ENCODE measurements around the gene TPST2. TPM values are rescaled to one million over a fixed set of nuclear protein-coding genes. Genes with fewer than 3 reads are reported as not detected.

The TPST2 gene
- total RNA-seq, 1 donor from 2014 or later = 14.2 TPM

DNA sequence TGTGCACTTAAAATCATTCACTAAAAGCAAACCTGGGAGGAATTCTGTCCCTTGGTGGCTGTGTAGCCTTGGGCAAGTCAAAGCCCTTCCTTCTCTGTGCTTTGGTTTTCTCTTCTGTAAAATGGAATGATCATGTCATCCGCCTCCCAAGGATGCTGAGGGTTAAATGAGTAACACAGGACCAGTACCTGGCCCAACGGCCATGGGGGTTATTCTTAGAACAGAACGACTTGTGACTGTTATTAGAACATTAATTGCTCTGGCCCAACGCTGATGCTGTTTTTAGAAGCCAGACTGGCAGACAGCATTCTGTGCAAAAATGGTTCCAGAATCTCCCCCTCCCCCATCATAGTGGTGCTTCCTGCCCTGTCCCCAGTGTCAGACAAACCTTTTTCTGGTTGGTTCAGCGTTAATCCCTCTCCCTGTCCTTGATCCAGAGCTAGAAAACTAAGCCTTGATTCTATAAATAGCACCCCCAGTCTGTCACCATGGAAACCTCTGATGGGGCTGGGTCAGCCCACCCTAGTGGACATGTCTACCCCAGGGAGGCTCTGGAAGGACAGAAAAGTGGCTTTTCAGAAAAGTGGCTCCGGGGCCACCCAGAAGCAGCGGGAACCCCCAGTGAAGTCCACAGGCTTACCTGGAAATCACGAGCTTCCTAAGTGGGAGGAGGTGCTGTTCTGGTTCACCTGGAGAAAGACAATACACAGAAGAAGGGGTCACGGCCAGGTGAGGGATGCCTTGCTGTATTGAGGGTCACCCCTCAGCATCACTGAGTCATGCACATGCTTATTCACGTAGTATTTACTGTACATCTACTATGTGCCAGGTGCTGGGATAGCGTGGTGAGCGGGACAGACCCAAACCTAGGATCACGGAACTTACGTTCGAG, 62.1 kb downstream of the TPST2 start:
- Mint-ChIP-seq H3K27me3 (ENCODE audit: low read depth) (no peaks in the 10 kb centered on the region), H3K4me3 (ENCODE audit: low read depth) (no peak overlapping the region), H3K36me3 (ENCODE audit: low read depth) (peaks cover 23% of the 10 kb centered on the region), H3K4me1 (ENCODE audit: low read depth) (peaks cover 6% of the 10 kb centered on the region), H3K9me3 (no peaks in the 10 kb centered on the region), H3K27ac (no peak overlapping the region)
- no peak for DNase-seq (ENCODE audit: low spot score)
- intact Hi-C loops (cut with micrococcal nuclease) = no loop called here

DNA sequence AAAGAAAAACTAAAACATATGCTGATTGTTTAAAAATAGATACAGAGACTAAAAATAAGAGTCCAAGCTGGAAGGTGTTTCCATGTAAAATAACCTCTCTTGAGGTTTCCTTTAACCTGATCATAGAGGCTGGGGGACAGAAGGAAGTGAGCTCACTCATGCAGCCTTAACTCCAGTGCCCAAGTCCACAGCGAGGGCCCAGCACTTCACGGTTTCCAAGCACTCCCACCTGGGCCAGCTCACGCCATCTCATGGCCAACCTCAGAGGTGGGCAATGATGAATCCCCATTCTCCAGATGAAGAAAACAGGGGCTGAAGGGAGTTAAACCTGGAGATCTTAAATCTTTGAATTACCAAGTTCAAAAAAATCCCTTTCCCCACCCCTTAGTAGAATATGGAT, 62.8 kb downstream of the TPST2 start:
- no peaks in the 10 kb centered on the region for H3K4me1 Mint-ChIP-seq (ENCODE audit: low read depth)
- H3K27ac Mint-ChIP-seq = no peak overlapping the region
- H3K36me3 Mint-ChIP-seq (ENCODE audit: low read depth) = peaks cover 17% of the 10 kb centered on the region
- no peaks in the 10 kb centered on the region for H3K27me3 Mint-ChIP-seq (ENCODE audit: low read depth)
- no peak overlapping the region for H3K4me3 Mint-ChIP-seq (ENCODE audit: low read depth)
- no peak for DNase-seq (ENCODE audit: low spot score)
- intact Hi-C loops (cut with micrococcal nuclease) = no loop called here
- H3K9me3 Mint-ChIP-seq = no peaks in the 10 kb centered on the region

DNA sequence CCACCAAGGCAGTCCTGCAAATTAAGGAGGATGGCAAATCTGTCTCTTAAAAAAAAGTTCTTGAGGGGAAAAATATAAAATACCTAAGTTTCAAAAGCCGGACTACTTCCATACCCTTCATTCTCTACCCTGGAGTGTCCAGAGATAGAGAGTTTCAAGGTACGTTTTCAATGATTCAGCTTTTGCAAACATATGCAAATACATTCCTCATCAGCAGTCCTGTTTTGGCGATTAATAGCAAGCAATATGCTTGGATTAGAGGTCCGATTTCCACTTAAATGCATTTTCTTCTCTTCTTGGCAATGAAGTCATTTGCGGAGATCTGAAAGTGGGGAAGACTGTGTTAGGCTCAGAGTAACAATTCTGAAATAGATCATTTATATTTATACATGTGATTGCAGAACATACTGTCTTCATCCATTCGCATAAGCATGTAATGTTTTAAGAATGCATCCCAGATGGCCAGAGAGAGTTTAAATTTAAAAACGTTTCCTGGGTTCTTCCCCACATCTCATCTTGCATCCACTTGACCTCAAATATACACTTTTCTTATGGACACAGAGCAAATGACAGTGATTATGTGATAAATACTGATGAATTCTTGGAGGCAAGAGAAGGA, 63.9 kb downstream of the TPST2 start:
- no peaks in the 10 kb centered on the region for H3K27me3 Mint-ChIP-seq (ENCODE audit: low read depth)
- peaks cover 8% of the 10 kb centered on the region for H3K36me3 Mint-ChIP-seq (ENCODE audit: low read depth)
- no peak for DNase-seq (ENCODE audit: low spot score)
- intact Hi-C loops (cut with micrococcal nuclease) = no loop called here
- no peaks in the 10 kb centered on the region for H3K4me1 Mint-ChIP-seq (ENCODE audit: low read depth)
- no peak overlapping the region for H3K4me3 Mint-ChIP-seq (ENCODE audit: low read depth)
- H3K27ac Mint-ChIP-seq = no peak overlapping the region
- H3K9me3 Mint-ChIP-seq = no peaks in the 10 kb centered on the region

DNA sequence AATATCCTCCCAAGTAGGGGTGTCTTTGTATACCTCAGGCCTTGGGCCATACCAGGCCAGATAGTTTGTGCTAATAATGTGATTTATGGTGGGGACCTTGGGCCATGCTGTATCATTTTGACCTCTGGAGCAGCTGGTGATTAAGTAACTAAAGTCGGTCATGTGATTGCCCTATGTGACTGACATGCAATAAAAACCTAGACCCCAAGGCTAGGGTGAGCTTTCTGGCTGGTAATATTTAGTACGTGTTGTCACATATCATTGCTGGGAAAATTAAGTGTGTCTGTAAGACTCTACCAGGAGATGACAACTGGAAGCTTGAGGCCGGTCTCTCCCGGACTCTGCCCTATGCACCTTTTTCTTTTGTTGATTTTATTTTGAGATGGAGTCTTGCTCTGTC, 65.1 kb downstream of the TPST2 start:
- peaks cover 7% of the 10 kb centered on the region for H3K36me3 Mint-ChIP-seq (ENCODE audit: low read depth)
- DNase-seq (ENCODE audit: low spot score) = no peak
- no peak overlapping the region for H3K4me3 Mint-ChIP-seq (ENCODE audit: low read depth)
- no peaks in the 10 kb centered on the region for H3K27me3 Mint-ChIP-seq (ENCODE audit: low read depth)
- intact Hi-C loops (cut with micrococcal nuclease) = no loop called here
- no peak overlapping the region for H3K27ac Mint-ChIP-seq
- H3K4me1 Mint-ChIP-seq (ENCODE audit: low read depth) = no peaks in the 10 kb centered on the region
- no peaks in the 10 kb centered on the region for H3K9me3 Mint-ChIP-seq

- H3K36me3 Mint-ChIP-seq (ENCODE audit: low read depth) = peaks cover 4% of the 10 kb centered on the region
- H3K9me3 Mint-ChIP-seq = no peaks in the 10 kb centered on the region
- no peak overlapping the region for H3K27ac Mint-ChIP-seq
- H3K4me1 Mint-ChIP-seq (ENCODE audit: low read depth) = no peaks in the 10 kb centered on the region
- intact Hi-C loops (cut with micrococcal nuclease) = no loop called here
- no peak overlapping the region for H3K4me3 Mint-ChIP-seq (ENCODE audit: low read depth)
- H3K27me3 Mint-ChIP-seq (ENCODE audit: low read depth) = no peaks in the 10 kb centered on the region
- no peak for DNase-seq (ENCODE audit: low spot score)
Observed at GRCh38 chr22:26522592-26522991, 67.3 kb downstream of the TPST2 start.

- DNase-seq (ENCODE audit: low spot score) = no peak
- no peak overlapping the region for H3K27ac Mint-ChIP-seq
- no peaks in the 10 kb centered on the region for H3K4me1 Mint-ChIP-seq (ENCODE audit: low read depth)
- H3K4me3 Mint-ChIP-seq (ENCODE audit: low read depth) = no peak overlapping the region
- peaks cover 3% of the 10 kb centered on the region for H3K36me3 Mint-ChIP-seq (ENCODE audit: low read depth)
- no peaks in the 10 kb centered on the region for H3K9me3 Mint-ChIP-seq
- intact Hi-C loops (cut with micrococcal nuclease) = no loop called here
- H3K27me3 Mint-ChIP-seq (ENCODE audit: low read depth) = no peaks in the 10 kb centered on the region
Observed at GRCh38 chr22:26522012-26522411, 67.9 kb downstream of the TPST2 start.

GRCh38 chr22:26517429-26517828, 72.5 kb downstream of the TPST2 start:
- peaks cover 15% of the 10 kb centered on the region for H3K4me1 Mint-ChIP-seq (ENCODE audit: low read depth)
- H3K9me3 Mint-ChIP-seq = no peaks in the 10 kb centered on the region
- no peak overlapping the region for H3K4me3 Mint-ChIP-seq (ENCODE audit: low read depth)
- H3K36me3 Mint-ChIP-seq (ENCODE audit: low read depth) = peaks cover 2% of the 10 kb centered on the region
- H3K27ac Mint-ChIP-seq = no peak overlapping the region
- no peak for DNase-seq (ENCODE audit: low spot score)
- intact Hi-C loops (cut with micrococcal nuclease) = no loop called here
- no peaks in the 10 kb centered on the region for H3K27me3 Mint-ChIP-seq (ENCODE audit: low read depth)

DNA sequence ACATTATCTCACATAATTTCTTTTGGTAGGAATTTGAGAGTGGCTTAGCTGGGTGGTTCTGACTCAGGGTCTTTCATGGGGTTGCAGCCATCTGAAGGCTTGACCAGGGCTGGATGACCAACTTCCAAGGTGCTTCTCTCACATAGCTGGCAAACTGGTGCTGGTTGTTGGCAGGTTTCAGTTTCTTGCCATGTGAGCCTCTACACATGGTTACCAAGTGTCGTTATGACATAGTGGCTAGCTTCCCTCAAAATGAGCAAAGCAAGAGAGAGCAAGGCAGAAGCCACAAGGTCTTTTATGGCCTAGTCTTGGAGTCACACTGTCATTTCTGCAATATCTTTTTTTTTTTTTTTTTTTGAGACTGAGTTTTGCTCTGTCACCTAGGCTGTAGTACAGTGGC, 73.4 kb downstream of the TPST2 start:
- H3K27ac Mint-ChIP-seq = no peak overlapping the region
- peaks cover 6% of the 10 kb centered on the region for H3K36me3 Mint-ChIP-seq (ENCODE audit: low read depth)
- DNase-seq (ENCODE audit: low spot score) = no peak
- H3K9me3 Mint-ChIP-seq = no peaks in the 10 kb centered on the region
- H3K4me3 Mint-ChIP-seq (ENCODE audit: low read depth) = no peak overlapping the region
- intact Hi-C loops (cut with micrococcal nuclease) = no loop called here
- H3K4me1 Mint-ChIP-seq (ENCODE audit: low read depth) = peaks cover 15% of the 10 kb centered on the region
- H3K27me3 Mint-ChIP-seq (ENCODE audit: low read depth) = no peaks in the 10 kb centered on the region

- DNase-seq (ENCODE audit: low spot score) = no peak
- H3K9me3 Mint-ChIP-seq = no peaks in the 10 kb centered on the region
- peaks cover 6% of the 10 kb centered on the region for H3K36me3 Mint-ChIP-seq (ENCODE audit: low read depth)
- no peak overlapping the region for H3K4me3 Mint-ChIP-seq (ENCODE audit: low read depth)
- no peaks in the 10 kb centered on the region for H3K27me3 Mint-ChIP-seq (ENCODE audit: low read depth)
- intact Hi-C loops (cut with micrococcal nuclease) = no loop called here
- no peak overlapping the region for H3K27ac Mint-ChIP-seq
- peaks cover 20% of the 10 kb centered on the region for H3K4me1 Mint-ChIP-seq (ENCODE audit: low read depth)
Observed at GRCh38 chr22:26515931-26516330, 74.0 kb downstream of the TPST2 start.

DNA sequence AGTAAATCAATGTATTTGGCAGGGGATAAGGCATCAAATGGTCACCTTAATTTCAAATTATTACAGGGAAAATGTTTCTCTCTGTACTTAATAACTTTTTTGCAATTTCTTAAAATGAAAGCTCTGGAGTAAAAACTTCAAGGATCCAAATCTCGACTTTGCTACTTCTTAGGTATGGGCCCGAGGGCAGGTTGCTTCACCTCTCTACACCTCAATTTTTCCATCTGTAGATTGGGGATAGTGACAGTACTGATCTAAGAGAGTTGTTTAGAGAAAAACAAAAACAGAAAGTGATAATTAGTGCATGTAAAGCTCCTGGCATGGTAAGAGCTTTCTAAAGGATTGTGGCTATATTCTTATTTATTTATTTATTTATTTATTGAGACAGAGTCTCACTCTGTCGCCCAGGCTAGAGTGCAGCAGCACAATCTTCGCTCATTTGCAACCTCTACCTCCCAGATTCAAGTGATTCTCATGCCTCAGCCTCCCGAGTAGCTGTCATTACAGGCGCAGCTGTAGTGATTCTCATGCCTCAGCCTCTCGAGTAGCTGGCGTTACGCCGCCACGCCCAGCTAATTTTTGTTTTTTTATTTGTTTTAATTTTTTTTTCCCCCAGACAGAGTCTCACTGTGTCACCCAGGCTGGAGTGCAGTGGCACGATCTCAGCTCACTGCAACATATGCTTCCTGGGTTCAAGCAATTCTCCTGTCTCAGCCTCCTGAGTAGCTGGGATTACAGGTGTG, 75.3 kb downstream of the TPST2 start:
- H3K36me3 Mint-ChIP-seq (ENCODE audit: low read depth) = peaks cover 17% of the 10 kb centered on the region

DNA sequence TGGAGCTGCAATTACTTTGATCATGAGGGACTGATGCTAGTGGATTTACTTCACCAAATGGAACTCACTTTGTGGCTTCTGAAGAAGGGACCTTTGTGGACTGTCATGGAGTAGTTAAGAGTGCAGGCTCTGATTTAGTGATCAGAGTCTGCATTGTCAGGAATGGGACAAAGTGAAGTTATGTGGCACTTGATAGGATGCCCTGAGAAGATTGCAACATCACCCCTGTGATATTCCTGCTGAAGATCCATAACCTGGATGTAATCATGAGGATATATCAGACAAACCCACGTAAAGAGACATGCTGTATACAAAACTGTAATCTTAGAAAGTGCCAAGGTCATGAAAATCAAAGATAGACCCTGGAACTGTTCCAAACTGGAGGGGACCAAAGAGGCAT, 76.1 kb downstream of the TPST2 start:
- intact Hi-C loops (cut with micrococcal nuclease) = loop anchor here (2.0 to 5.0 kb wide), 3 partner anchors 31 to 159 kb away; partner anchors contain the start of genes HPS4, SRRD and TPST2
- Mint-ChIP-seq H3K4me1 (ENCODE audit: low read depth) (peaks cover 27% of the 10 kb centered on the region), H3K36me3 (ENCODE audit: low read depth) (peaks cover 25% of the 10 kb centered on the region), H3K4me3 (ENCODE audit: low read depth) (peak overlapping the region; percentile 100), H3K27me3 (ENCODE audit: low read depth) (no peaks in the 10 kb centered on the region), H3K27ac (no peak overlapping the region), H3K9me3 (no peaks in the 10 kb centered on the region)
- no peak for DNase-seq (ENCODE audit: low spot score)

More for the DNA sequence above, 75.3 kb downstream of the TPST2 start:
- Mint-ChIP-seq H3K27ac (no peak overlapping the region), H3K4me1 (ENCODE audit: low read depth) (peaks cover 25% of the 10 kb centered on the region), H3K9me3 (no peaks in the 10 kb centered on the region), H3K27me3 (ENCODE audit: low read depth) (no peaks in the 10 kb centered on the region), H3K4me3 (ENCODE audit: low read depth) (peak overlapping the region; percentile 61)
- intact Hi-C loops (cut with micrococcal nuclease) = loop anchor here (5.0 kb wide), 1 partner anchor 78 kb away; the partner anchor contains the start of gene TPST2
- no peak for DNase-seq (ENCODE audit: low spot score)

DNA sequence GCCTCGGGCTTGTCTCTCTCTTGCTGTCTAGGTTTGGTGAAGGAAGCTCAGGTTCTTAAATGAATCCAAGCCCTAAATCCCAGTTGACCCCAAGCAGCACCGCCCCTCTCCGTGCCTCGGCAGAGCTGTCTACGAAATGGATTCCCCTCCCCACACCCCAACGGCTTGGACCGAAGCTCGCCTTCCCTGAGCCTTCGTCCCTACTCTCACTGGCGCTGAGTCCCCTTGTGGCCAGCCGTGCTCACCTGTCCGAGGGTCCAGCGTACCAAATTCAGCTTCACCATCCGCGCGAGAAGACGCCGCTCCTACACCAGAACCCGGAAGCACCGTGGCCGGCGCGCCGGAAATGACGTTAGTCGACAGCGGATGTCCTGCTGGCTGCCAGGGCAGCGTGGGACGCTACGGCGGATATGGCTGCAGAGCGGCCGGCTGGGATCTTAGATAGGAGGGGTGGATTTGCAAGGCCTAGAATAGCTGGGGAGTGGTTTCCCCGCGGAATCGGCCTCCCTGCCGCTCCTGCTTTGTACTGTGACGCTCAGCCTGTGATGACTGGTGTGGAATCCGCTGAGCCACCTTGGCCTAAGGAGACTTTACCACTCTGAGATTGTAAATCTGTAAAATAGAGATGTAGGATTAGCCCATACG, 77.7 kb downstream of the TPST2 start, which contains the start of gene TFIP11:
Gene TFIP11 (minus strand): TSS at position 325 of the 645 bp plus-strand sequence. CDS start 2,201 bp downstream, outside the sequence.
- DNase-seq (ENCODE audit: low spot score) = peak; percentile 88
- H3K4me1 Mint-ChIP-seq (ENCODE audit: low read depth) = peaks cover 27% of the 10 kb centered on the region
- H3K9me3 Mint-ChIP-seq = no peaks in the 10 kb centered on the region
- peak within 1 kb of the TSS; percentile 100 for H3K4me3 Mint-ChIP-seq (ENCODE audit: low read depth)
- peak within 1 kb of the TSS; percentile 97 for H3K27ac Mint-ChIP-seq
- intact Hi-C loops (cut with micrococcal nuclease) = loop anchor here (2.0 to 5.0 kb wide), 3 partner anchors 29 to 161 kb away; partner anchors contain the start of genes HPS4, SRRD and TPST2
- H3K36me3 Mint-ChIP-seq (ENCODE audit: low read depth) = peaks cover 33% of the 10 kb centered on the region
- no peaks in the 10 kb centered on the region for H3K27me3 Mint-ChIP-seq (ENCODE audit: low read depth)

All from activated T-helper 2 cell treated with anti-CD3 and anti-CD28 coated beads, Interferon-gamma antibody, Interleukin-2, Interleukin-4, amounts not matched to agents 10 μg/mL and 5 μg/mL and 100 μg/mL, durations not matched to agents 14 hours and 24 hours and 36 hours (primary cell).